Measurements from ENCODE around the gene OR52D1.

- TF ChIP-seq, protein P1, sequence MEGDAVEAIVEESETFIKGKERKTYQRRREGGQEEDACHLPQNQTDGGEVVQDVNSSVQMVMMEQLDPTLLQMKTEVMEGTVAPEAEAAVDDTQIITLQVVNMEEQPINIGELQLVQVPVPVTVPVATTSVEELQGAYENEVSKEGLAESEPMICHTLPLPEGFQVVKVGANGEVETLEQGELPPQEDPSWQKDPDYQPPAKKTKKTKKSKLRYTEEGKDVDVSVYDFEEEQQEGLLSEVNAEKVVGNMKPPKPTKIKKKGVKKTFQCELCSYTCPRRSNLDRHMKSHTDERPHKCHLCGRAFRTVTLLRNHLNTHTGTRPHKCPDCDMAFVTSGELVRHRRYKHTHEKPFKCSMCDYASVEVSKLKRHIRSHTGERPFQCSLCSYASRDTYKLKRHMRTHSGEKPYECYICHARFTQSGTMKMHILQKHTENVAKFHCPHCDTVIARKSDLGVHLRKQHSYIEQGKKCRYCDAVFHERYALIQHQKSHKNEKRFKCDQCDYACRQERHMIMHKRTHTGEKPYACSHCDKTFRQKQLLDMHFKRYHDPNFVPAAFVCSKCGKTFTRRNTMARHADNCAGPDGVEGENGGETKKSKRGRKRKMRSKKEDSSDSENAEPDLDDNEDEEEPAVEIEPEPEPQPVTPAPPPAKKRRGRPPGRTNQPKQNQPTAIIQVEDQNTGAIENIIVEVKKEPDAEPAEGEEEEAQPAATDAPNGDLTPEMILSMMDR (IDR thresholded peaks at IDR 0.05): no peak
- no peak for TF ChIP-seq POLR2A (IDR thresholded peaks at IDR 0.05)
- no peak for TF ChIP-seq EP300 (IDR thresholded peaks at IDR 0.05)
Observed at GRCh38 chr11:5467527-5467926, 21.0 kb upstream of the OR52D1 start.

All from tibial nerve (tissue), 4 donors.